KMS-11 (cell line): ENCODE data around the gene GASK1B.

ENCODE experiments used
- H2AFZ ChIP-seq: fragments of 200-600 bp; sonication (generic); 2 replicates; pipeline ENCODE4 v1.6.1; 2016; ENCODE audit warnings: antibody characterized with exemption, mixed run types, low read depth
- H3K27ac ChIP-seq: fragments of 200-600 bp; sonication (generic); 2 replicates; pipeline ENCODE4 v1.6.1; 2016; ENCODE audit warnings: mild to moderate bottlenecking, mixed run types
- H3K27me3 ChIP-seq: fragments of 200-600 bp; sonication (generic); 2 replicates; pipeline ENCODE4 v1.6.1; 2017; ENCODE audit warnings: mild to moderate bottlenecking, low read depth, mixed run types, moderate library complexity; ENCODE audit not compliant: insufficient read depth
- H3K36me3 ChIP-seq: fragments of 200-600 bp; sonication (generic); 2 replicates; pipeline ENCODE4 v1.6.1; 2017; ENCODE audit warnings: mild to moderate bottlenecking, mixed run types; ENCODE audit not compliant: insufficient read depth
- H3K4me1 ChIP-seq: fragments of 200-600 bp; sonication (generic); 2 replicates; pipeline ENCODE4 v1.6.1; 2016; ENCODE audit warnings: mild to moderate bottlenecking, low read depth, mixed run types; ENCODE audit not compliant: poor library complexity, severe bottlenecking
- H3K4me2 ChIP-seq: fragments of 200-600 bp; sonication (generic); 2 replicates; pipeline ENCODE4 v1.7.0; 2016; ENCODE audit warnings: mild to moderate bottlenecking, mixed run types
- H3K4me3 ChIP-seq: fragments of 200-600 bp; sonication (generic); IDR thresholded peaks from 2 replicates; pipeline ENCODE4 v1.6.1; 2017; ENCODE audit warnings: low read depth, low read length, mixed read lengths; ENCODE audit not compliant: insufficient read depth
- H3K79me2 ChIP-seq: fragments of 200-600 bp; sonication (generic); 2 replicates; pipeline ENCODE4 v1.6.1; 2016; ENCODE audit warnings: low read depth, mixed run types; ENCODE audit not compliant: insufficient read depth
- H3K9ac ChIP-seq: fragments of 200-600 bp; sonication (generic); 2 replicates; pipeline ENCODE4 v1.6.1; 2016; ENCODE audit warnings: mild to moderate bottlenecking, mixed run types
- H4K20me1 ChIP-seq: fragments of 200-600 bp; sonication (generic); 2 replicates; pipeline ENCODE4 v1.6.1; 2016; ENCODE audit warnings: mild to moderate bottlenecking, mixed run types; ENCODE audit not compliant: insufficient read depth
- TF ChIP-seq, protein P1 (sequence below): fragments of 200-600 bp; sonication (generic); conservative IDR thresholded peaks from 2 replicates; pipeline ENCODE4 v1.6.1; 2017; ENCODE audit warnings: low read depth, mild to moderate bottlenecking, antibody characterized with exemption, low read length, moderate library complexity, mixed read lengths

The GASK1B gene

GRCh38 chr4:158155656-158156356 lies 17.0 kb downstream of the GASK1B start:
- TF ChIP-seq, protein P1, sequence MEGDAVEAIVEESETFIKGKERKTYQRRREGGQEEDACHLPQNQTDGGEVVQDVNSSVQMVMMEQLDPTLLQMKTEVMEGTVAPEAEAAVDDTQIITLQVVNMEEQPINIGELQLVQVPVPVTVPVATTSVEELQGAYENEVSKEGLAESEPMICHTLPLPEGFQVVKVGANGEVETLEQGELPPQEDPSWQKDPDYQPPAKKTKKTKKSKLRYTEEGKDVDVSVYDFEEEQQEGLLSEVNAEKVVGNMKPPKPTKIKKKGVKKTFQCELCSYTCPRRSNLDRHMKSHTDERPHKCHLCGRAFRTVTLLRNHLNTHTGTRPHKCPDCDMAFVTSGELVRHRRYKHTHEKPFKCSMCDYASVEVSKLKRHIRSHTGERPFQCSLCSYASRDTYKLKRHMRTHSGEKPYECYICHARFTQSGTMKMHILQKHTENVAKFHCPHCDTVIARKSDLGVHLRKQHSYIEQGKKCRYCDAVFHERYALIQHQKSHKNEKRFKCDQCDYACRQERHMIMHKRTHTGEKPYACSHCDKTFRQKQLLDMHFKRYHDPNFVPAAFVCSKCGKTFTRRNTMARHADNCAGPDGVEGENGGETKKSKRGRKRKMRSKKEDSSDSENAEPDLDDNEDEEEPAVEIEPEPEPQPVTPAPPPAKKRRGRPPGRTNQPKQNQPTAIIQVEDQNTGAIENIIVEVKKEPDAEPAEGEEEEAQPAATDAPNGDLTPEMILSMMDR: no peak
- no peaks in the 10 kb centered on the region for H3K27me3 ChIP-seq
- H3K4me1 ChIP-seq: peaks cover 22% of the 10 kb centered on the region
- H3K27ac ChIP-seq: no peak overlapping the region
- H3K4me2 ChIP-seq: no peak overlapping the region
- no peaks in the 10 kb centered on the region for H3K79me2 ChIP-seq
- H3K4me3 ChIP-seq: no peak overlapping the region
- H4K20me1 ChIP-seq: no peaks in the 10 kb centered on the region
- no peaks in the 10 kb centered on the region for H3K36me3 ChIP-seq
- no peak overlapping the region for H2AFZ ChIP-seq
- no peak overlapping the region for H3K9ac ChIP-seq

DNA sequence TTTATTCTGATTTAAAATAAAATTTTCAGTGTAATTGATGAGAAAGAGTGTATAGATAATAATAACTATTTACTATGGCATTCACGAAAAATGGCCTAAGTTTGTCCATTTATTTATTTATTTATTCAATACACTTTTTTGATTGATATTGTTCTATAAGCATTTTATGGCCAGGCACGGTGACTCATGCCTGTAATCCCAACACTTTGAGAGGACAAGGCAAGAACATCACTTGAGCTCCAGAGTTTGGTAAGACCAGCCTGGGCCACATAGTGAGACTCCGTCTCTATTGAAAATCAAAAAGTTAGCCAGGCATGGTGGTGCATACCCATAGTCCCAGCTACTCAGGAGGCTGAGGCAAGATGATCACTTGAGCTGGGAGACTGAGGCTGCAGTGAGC lies 25.7 kb downstream of the GASK1B start:
- TF ChIP-seq, protein P1: no peak
- H3K79me2 ChIP-seq: no peaks in the 10 kb centered on the region
- no peak overlapping the region for H3K27ac ChIP-seq

GRCh38 chr4:158146736-158147135 lies 26.1 kb downstream of the GASK1B start:
- H4K20me1 ChIP-seq: no peaks in the 10 kb centered on the region
- H3K27ac ChIP-seq: no peak overlapping the region
- no peak overlapping the region for H3K9ac ChIP-seq
- no peaks in the 10 kb centered on the region for H3K79me2 ChIP-seq
- H3K36me3 ChIP-seq: no peaks in the 10 kb centered on the region
- no peaks in the 10 kb centered on the region for H3K4me1 ChIP-seq
- H3K27me3 ChIP-seq: no peaks in the 10 kb centered on the region
- no peak overlapping the region for H3K4me2 ChIP-seq
- no peak overlapping the region for H2AFZ ChIP-seq
- no peak overlapping the region for H3K4me3 ChIP-seq
- TF ChIP-seq, protein P1: no peak

More for the DNA sequence above, 25.7 kb downstream of the GASK1B start:
- no peaks in the 10 kb centered on the region for H3K27me3 ChIP-seq
- H3K9ac ChIP-seq: no peak overlapping the region
- no peaks in the 10 kb centered on the region for H3K4me1 ChIP-seq
- H3K4me2 ChIP-seq: no peak overlapping the region
- H4K20me1 ChIP-seq: no peaks in the 10 kb centered on the region
- H3K36me3 ChIP-seq: no peaks in the 10 kb centered on the region
- no peak overlapping the region for H3K4me3 ChIP-seq
- H2AFZ ChIP-seq: no peak overlapping the region

GRCh38 chr4:158139086-158139485 lies 33.7 kb downstream of the GASK1B start:
- Histone ChIP-seq H3K9ac (no peak overlapping the region), H3K4me2 (no peak overlapping the region), H3K4me1 (no peaks in the 10 kb centered on the region), H3K79me2 (no peaks in the 10 kb centered on the region), H4K20me1 (no peaks in the 10 kb centered on the region), H3K27ac (no peak overlapping the region), H3K27me3 (no peaks in the 10 kb centered on the region), H2AFZ (no peak overlapping the region), H3K36me3 (no peaks in the 10 kb centered on the region), H3K4me3 (no peak overlapping the region)
- TF ChIP-seq, protein P1: no peak
